Stomach (tissue), 9 donors: ENCODE data around the gene TLE7. TPM values are rescaled to one million over a fixed set of nuclear protein-coding genes. Genes with fewer than 3 reads are reported as not detected.

ENCODE experiments used
- DNase-seq, 2 donors: peaks; one replicate each; pipeline versions ENCODE4 v3.0.0 to v3.0.0-alpha.2; 2013 to 2019
- H3K27ac ChIP-seq, 5 donors: fragments of 200-600 bp in 4 of 5; sonication (generic) in 4 of 5; one replicate each; pipeline ENCODE4 v1.5.1; 2013 to 2019; ENCODE audit warnings: mild to moderate bottlenecking in 1 of 5, moderate library complexity in 1 of 5
- H3K27me3 ChIP-seq, 3 donors: fragments of 200-600 bp; sonication (generic); one replicate each; pipeline ENCODE4 v1.5.1; 2017 to 2019; ENCODE audit warnings: mixed run types in 1 of 3
- H3K36me3 ChIP-seq, 4 donors: fragments of 200-600 bp; sonication (generic); 1 replicate in 3 of 4; 2 replicates in 1 of 4; pipeline ENCODE4 v1.5.1; 2016 to 2019
- H3K4me1 ChIP-seq, 4 donors: fragments of 200-600 bp; sonication (generic); one replicate each; pipeline ENCODE4 v1.5.1; 2016 to 2019
- H3K4me3 ChIP-seq, 4 donors: fragments of 200-600 bp; sonication (generic) in 3 of 4; one replicate each; pipeline ENCODE4 v1.5.1; 2016 to 2019; ENCODE audit warnings: mild to moderate bottlenecking in 1 of 4
- H3K9me3 ChIP-seq, 4 donors: fragments of 200-600 bp; sonication (generic); one replicate each; pipeline ENCODE4 v1.5.1; 2016 to 2019
- CTCF ChIP-seq, 7 experiments: fragments of 450-650 bp in 4 of 7; fragments of 200-600 bp in 3 of 7; sonication (generic) in 3 of 7; IDR thresholded peaks; one replicate each; pipeline ENCODE4 v1.5.1; 2016 to 2019; ENCODE audit warnings: antibody characterized with exemption in 7 of 7, control low read depth in 2 of 7, mild to moderate bottlenecking in 1 of 7
- EP300 ChIP-seq: sonication (generic); formaldehyde crosslinking; IDR thresholded peaks from one replicate; pipeline ENCODE4 v1.6.1; 2017; ENCODE audit warnings: antibody characterized with exemption
- POLR2A ChIP-seq, 4 donors: fragments of 450-650 bp; IDR thresholded peaks; one replicate each; pipeline ENCODE4 v1.6.1; 2016; ENCODE audit warnings: antibody characterized with exemption in 4 of 4, control low read depth in 2 of 4, mild to moderate bottlenecking in 1 of 4, moderate library complexity in 1 of 4
- POLR2AphosphoS5 ChIP-seq, 3 donors: sonication (generic); formaldehyde crosslinking; IDR thresholded peaks; one replicate each; pipeline ENCODE4 v1.6.1; 2016; ENCODE audit warnings: antibody characterized with exemption in 3 of 3
- WGBS, 5 donors: extraction: QIAGEN DNeasy Blood & Tissue Kit in 3 of 5; methylation state at CpG; one replicate each; pipeline versions ENCODE4 v1.1.5 to v1.1.7; 2013 to 2018; 5-methylcytosine and 5-hydroxymethylcytosine counted together
- intact Hi-C: fragments of 100-400 bp; cut with DNase I; formaldehyde crosslinking; loops from one replicate; pipeline ENCODE4 v1.15.1; 2023; ENCODE audit warnings: low total_unique reads
- polyA plus RNA-seq, 3 donors: library from polyadenylated mRNA; stranded (reverse); fragments of 200-250 nt; gene quantifications; one replicate each; pipeline ENCODE4 v1.2.3, GENCODE V29; 2013
- total RNA-seq, 5 donors: library from RNA; depleted of rRNA; stranded (reverse); fragments of >200 nt; gene quantifications; one replicate each; pipeline versions ENCODE4 v1.1.0 to v1.2.3, GENCODE V29; 2014 to 2016
- donor health status: healthy with polysubstance abuse.
- donor health status: Bipolar disorder and iron deficiency.
- donor health status: healthy.

TLE7 gene
- total and polyA plus RNA-seq, 8 donors: not detected

- H3K27ac ChIP-seq: no peak overlapping the region
- H3K9me3 ChIP-seq: no peaks in the 10 kb centered on the region
- no peaks in the 10 kb centered on the region for H3K27me3 ChIP-seq
- peaks cover 15 to 73% (median 66%) of the 10 kb centered on the region in 4 donors for H3K36me3 ChIP-seq
- H3K4me3 ChIP-seq: no peak overlapping the region
- TF ChIP-seq POLR2A (IDR thresholded peaks at IDR 0.05): no peak
- no peak for TF ChIP-seq POLR2AphosphoS5 (IDR thresholded peaks at IDR 0.05)
- no peak for TF ChIP-seq EP300
- TF ChIP-seq CTCF (IDR thresholded peaks at IDR 0.05): no peak
- H3K4me1 ChIP-seq: no peaks in the 10 kb centered on the region
- intact Hi-C loops: no loop called here
- DNase-seq: no peak
- WGBS, 5 donors: 92 to 96% (median 95%) methylated on average over 4 of the region's 4 CpGs
These were observed 34.7 kb upstream of the TLE7 start for GRCh38 chr16:71476457-71477124.

GRCh38 chr16:71474864-71475263, 33.0 kb upstream of the TLE7 start:
- Histone ChIP-seq H3K27me3 (no peaks in the 10 kb centered on the region), H3K27ac (no peak overlapping the region), H3K4me1 (no peaks in the 10 kb centered on the region), H3K9me3 (no peaks in the 10 kb centered on the region), H3K4me3 (no peak overlapping the region), H3K36me3 (peaks cover 15 to 88% (median 77%) of the 10 kb centered on the region in 4 donors)
- no peak for DNase-seq
- 86 to 94% (median 92%) methylated on average over 3 of the region's 3 CpGs for WGBS, 5 donors
- TF ChIP-seq POLR2A (IDR thresholded peaks at IDR 0.05) (no peak), POLR2AphosphoS5 (IDR thresholded peaks at IDR 0.05) (no peak), EP300 (no peak), CTCF (IDR thresholded peaks at IDR 0.05) (no peak)
- intact Hi-C loops: no loop called here

GRCh38 chr16:71473891-71474290, 32.0 kb upstream of the TLE7 start:
- no peak overlapping the region for H3K27ac ChIP-seq
- no peaks in the 10 kb centered on the region for H3K9me3 ChIP-seq
- no peak for DNase-seq
- peaks cover 15 to 94% (median 81%) of the 10 kb centered on the region in 4 donors for H3K36me3 ChIP-seq
- no peaks in the 10 kb centered on the region for H3K27me3 ChIP-seq
- WGBS, 5 donors: 94 to 97% (median 95%) methylated on average over 5 of the region's 5 CpGs
- H3K4me3 ChIP-seq: no peak overlapping the region
- intact Hi-C loops: no loop called here
- TF ChIP-seq EP300 (no peak), CTCF (IDR thresholded peaks at IDR 0.05) (no peak), POLR2A (IDR thresholded peaks at IDR 0.05) (no peak), POLR2AphosphoS5 (IDR thresholded peaks at IDR 0.05) (no peak)
- no peaks in the 10 kb centered on the region for H3K4me1 ChIP-seq

GRCh38 chr16:71472931-71473330, 31.1 kb upstream of the TLE7 start:
- Histone ChIP-seq H3K4me1 (no peaks in the 10 kb centered on the region), H3K27me3 (no peaks in the 10 kb centered on the region), H3K4me3 (no peak overlapping the region), H3K27ac (no peak overlapping the region), H3K36me3 (peaks cover 15 to 85% (median 71%) of the 10 kb centered on the region in 4 donors), H3K9me3 (no peaks in the 10 kb centered on the region)
- intact Hi-C loops: no loop called here
- DNase-seq: no peak
- WGBS, 5 donors: 96 to 98% (median 97%) methylated on average over 2 of the region's 2 CpGs
- TF ChIP-seq EP300 (no peak), POLR2A (IDR thresholded peaks at IDR 0.05) (no peak), POLR2AphosphoS5 (IDR thresholded peaks at IDR 0.05) (no peak), CTCF (IDR thresholded peaks at IDR 0.05) (no peak)
